ENCODE data around the gene HSD17B4. TPM values are rescaled to one million over a fixed set of nuclear protein-coding genes. Genes with fewer than 3 reads are reported as not detected.

The HSD17B4 gene
- total and polyA plus RNA-seq, 9 of the 15 experiments (the other 6 are each of a cell fraction or from before 2014, with no cell fraction given): 50.6 to 187 (median 94.6) TPM

GRCh38 chr5:119411361-119412278 lies 40.7 kb upstream of the HSD17B4 start (continued):
- TF ChIP-seq RHOXF2B (CRISPR knock-in tag; conservative IDR thresholded peaks at IDR 0.05) (no peak), GTF2E2 (tag; IDR thresholded peaks at IDR 0.05) (no peak), REST (IDR thresholded peaks at IDR 0.05; ENCODE audit: borderline replicate concordance) (peak; percentile 88; the same call in 1 of the 2 replicates), REST (CRISPR knock-in tag; IDR thresholded peaks at IDR 0.05; ENCODE audit: low read depth) (no peak), ZBTB49 (CRISPR knock-in tag; IDR thresholded peaks at IDR 0.05; ENCODE audit: borderline replicate concordance) (no peak), CXXC5 (CRISPR knock-in tag; IDR thresholded peaks at IDR 0.05) (peak; percentile 17; the same call in 1 of the 2 replicates), PHF21A (IDR thresholded peaks at IDR 0.05; ENCODE audit: borderline replicate concordance, low read depth) (no peak), ZFPM2 (CRISPR knock-in tag; IDR thresholded peaks at IDR 0.05) (no peak), TCF7L2 (IDR thresholded peaks at IDR 0.05; ENCODE audit: low read depth, low read length) (no peak), ZNF511 (CRISPR knock-in tag; IDR thresholded peaks at IDR 0.05) (no peak), DNMT1 (IDR thresholded peaks at IDR 0.05) (no peak), NR2C2 (CRISPR knock-in tag; IDR thresholded peaks at IDR 0.05) (no peak), NR2C2 (tag; IDR thresholded peaks at IDR 0.05) (no peak), FOXA1 (IDR thresholded peaks at IDR 0.05; ENCODE audit: borderline replicate concordance) (no peak), ZNF41 (CRISPR knock-in tag; conservative IDR thresholded peaks at IDR 0.05) (no peak), ZNF184 (CRISPR knock-in tag; IDR thresholded peaks at IDR 0.05) (no peak), POLR2H (tag; IDR thresholded peaks at IDR 0.05; ENCODE audit: low read depth) (no peak), IFI16 (CRISPR knock-in tag; IDR thresholded peaks at IDR 0.05) (no peak)
